Measurements from ENCODE around the gene GLRX3.
"Not testable (repeated sequence)": the region's sequence is repeated elsewhere in the genome, so short reads cannot be mapped to it uniquely, and the experiment has no call there.

GLRX3 gene

DNA sequence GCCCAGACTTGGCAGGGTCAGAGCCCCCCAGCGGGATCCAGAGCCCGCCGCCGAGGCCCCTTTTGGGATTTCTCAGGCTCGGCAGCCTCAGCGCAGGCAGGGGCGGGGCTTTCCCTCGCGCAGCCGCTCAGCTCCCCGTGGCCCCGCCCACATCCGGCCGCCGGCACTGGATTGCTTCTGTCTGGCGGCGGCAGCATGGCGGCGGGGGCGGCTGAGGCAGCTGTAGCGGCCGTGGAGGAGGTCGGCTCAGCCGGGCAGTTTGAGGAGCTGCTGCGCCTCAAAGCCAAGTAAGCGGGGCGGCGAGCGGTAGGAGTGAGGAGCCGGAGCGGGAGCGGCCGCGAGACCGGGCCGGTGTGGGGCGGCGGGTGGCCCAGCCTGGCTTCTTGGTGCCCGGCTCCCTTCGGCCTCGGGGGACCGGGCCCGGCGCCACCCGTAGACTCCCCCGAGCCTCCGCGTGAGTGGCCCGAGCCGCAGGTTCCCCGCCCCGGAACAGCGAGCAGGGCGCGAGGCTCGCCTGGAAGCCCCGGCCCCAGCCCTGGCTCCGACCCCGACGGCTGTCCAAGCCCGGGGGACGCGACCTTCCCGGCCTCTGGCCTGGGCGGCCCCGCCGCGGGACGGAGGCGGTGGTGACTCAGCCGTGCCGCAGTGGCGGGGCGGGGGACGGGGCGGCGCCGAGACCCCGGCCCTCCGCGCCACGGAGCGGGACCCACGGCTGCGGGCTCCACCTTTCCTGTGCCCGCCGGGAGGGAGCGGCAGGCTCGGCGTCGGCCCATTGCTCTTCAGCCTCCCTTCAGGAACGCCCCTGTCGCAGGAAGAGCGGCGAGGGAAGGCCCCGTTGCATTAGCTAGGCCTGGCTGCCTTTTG lies at the start of gene GLRX3:
Gene GLRX3 (plus strand): TSS at position 166 of the 864 bp plus-strand sequence. CDS start 30 bp downstream, at position 196.
- Mint-ChIP-seq H3K9me3 (no peaks in the 10 kb centered on the region), H3K27ac (peak within 1 kb of the TSS; percentile 94), H3K4me1 (ENCODE audit: low read depth) (peaks cover 48% of the 10 kb centered on the region), H3K36me3 (ENCODE audit: low read depth) (peaks cover 39% of the 10 kb centered on the region), H3K4me3 (peak within 1 kb of the TSS; percentile 89), H3K27me3 (peaks cover 13% of the 10 kb centered on the region)
- peak; percentile 93 for DNase-seq

DNA sequence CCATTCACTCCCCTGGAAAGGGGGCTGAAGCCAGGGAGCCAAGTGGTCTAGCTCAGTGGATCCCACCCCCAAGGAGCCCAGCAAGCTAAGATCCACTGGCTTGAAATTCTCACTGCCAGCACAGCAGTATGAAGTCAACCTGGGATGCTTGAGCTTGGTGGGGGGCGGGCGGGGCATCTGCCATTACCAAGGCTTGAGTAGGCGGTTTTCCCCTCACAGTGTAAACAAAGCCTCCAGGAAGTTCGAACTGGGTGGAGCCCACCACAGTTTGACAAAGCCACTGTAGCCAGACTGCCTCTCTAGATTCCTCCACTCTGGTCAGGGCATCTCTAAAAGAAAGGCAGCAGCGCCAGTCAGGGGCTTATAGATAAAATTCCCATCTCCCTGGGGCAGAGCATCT lies 45.6 kb upstream of the GLRX3 start:
- H3K4me1 Mint-ChIP-seq (ENCODE audit: low read depth); H3K27me3 Mint-ChIP-seq; H3K4me3 Mint-ChIP-seq; H3K9me3 Mint-ChIP-seq; H3K27ac Mint-ChIP-seq; DNase-seq: not testable (repeated sequence)
- H3K36me3 Mint-ChIP-seq (ENCODE audit: low read depth) = peaks cover 65% of the 10 kb centered on the region

DNA sequence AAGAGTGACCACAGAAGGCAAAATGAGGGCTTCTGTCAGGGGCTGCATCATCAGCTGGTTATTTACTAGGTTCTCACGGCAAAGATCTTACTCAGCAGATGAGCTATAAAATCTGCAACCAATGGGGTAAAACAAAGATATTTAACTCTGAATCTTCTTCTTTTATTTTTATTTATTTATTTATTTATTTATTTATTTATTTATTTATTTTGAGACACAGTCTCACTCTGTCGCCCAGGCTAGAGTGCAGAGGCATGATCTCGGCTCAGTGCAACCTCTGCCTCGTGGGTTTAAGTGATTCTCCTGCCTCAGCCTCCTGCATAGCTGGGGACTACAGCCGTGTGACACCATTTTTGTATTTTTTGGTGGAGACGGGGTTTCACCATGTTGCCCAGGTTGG lies 36.8 kb upstream of the GLRX3 start:
- peaks cover 2% of the 10 kb centered on the region for H3K4me1 Mint-ChIP-seq (ENCODE audit: low read depth)
- no peaks in the 10 kb centered on the region for H3K27me3 Mint-ChIP-seq
- H3K9me3 Mint-ChIP-seq = no peaks in the 10 kb centered on the region
- H3K27ac Mint-ChIP-seq = no peak overlapping the region
- peaks cover 46% of the 10 kb centered on the region for H3K36me3 Mint-ChIP-seq (ENCODE audit: low read depth)
- H3K4me3 Mint-ChIP-seq = no peak overlapping the region
- no peak for DNase-seq

DNA sequence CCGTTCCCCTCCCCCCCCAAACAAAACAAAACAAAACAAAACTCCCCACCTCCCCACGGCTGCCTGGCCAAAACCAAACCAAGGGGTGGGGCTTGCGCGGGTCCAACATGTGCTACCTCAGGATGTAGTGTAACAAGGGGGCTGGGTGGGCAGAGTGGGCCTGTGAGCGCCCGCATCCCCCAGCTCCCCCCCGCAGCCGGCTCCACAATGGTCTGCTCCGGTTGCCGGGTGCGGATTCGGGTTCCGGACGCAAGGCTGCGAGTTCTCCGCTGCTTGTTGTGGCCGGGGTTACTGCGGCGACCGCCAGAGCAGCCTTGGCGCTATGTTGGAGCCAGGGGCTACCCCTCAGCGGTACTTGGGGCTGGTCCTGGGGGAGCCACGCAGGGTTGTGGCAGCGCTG lies 30.5 kb upstream of the GLRX3 start:
- no peaks in the 10 kb centered on the region for H3K9me3 Mint-ChIP-seq
- H3K4me1 Mint-ChIP-seq (ENCODE audit: low read depth) = peaks cover 42% of the 10 kb centered on the region
- DNase-seq = no peak
- H3K27me3 Mint-ChIP-seq = no peaks in the 10 kb centered on the region
- H3K27ac Mint-ChIP-seq = peak overlapping the region; percentile 79
- H3K4me3 Mint-ChIP-seq = no peak overlapping the region
- H3K36me3 Mint-ChIP-seq (ENCODE audit: low read depth) = peaks cover 46% of the 10 kb centered on the region

DNA sequence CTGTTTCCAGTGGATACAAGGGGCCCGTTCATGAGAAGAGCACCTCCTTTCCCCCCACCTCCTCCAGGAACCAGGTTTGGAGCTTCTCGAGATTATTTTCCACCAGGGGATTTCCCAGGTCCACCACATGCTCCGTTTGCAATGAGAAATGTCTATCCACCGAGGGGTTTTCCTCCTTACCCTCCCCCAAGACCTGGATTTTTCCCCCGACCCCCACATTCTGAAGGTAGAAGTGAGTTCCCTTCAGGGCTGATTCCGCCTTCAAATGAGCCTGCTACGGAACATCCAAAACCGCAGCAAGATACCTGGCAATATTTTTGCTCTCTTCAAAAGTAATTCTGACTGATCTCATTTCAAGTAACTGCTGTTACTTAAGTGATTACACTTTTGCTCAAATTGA lies 28.0 kb upstream of the GLRX3 start:
- Mint-ChIP-seq H3K27ac (peak overlapping the region; percentile 79), H3K36me3 (ENCODE audit: low read depth) (peaks cover 52% of the 10 kb centered on the region), H3K4me3 (peak overlapping the region; percentile 32), H3K4me1 (ENCODE audit: low read depth) (peaks cover 56% of the 10 kb centered on the region)
- not testable (repeated sequence) for DNase-seq, H3K9me3 Mint-ChIP-seq, H3K27me3 Mint-ChIP-seq

DNA sequence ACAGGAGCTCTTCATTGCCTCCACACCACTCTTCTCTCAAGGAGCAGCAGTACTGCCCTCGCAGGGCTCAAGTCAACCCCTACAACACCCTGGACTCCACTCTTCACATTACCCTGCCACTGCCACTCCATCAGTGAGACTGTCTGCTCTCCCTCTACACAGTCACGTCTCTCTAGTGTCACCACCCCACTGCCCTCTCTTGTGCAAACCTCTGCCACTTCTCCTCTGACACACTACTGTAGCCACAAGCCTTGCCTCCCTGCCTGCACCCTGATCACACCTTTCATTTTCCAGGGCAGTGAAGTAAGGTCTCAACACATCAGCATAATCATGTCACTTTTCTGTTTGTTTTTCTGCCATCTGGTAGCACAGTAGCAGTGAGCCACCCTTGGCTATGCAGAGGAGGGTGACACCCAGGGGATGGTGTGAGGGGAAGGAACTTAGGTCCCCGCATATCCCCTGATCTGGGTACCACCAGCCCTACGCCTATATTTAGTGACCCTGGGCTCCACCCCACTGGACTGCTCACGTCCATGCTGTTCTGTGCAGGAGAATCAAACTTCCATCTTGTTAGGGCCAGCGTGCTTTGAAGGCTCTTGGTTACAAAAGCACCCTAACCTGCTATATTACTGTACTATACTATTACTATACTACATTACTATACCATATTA lies 27.1 kb upstream of the GLRX3 start:
- peaks cover 47% of the 10 kb centered on the region for H3K36me3 Mint-ChIP-seq (ENCODE audit: low read depth)
- peak overlapping the region; percentile 87 for H3K27ac Mint-ChIP-seq
- no peak for DNase-seq
- peaks cover 57% of the 10 kb centered on the region for H3K4me1 Mint-ChIP-seq (ENCODE audit: low read depth)
- H3K9me3 Mint-ChIP-seq = no peaks in the 10 kb centered on the region
- H3K4me3 Mint-ChIP-seq = peak overlapping the region; percentile 99
- H3K27me3 Mint-ChIP-seq = no peaks in the 10 kb centered on the region

DNA sequence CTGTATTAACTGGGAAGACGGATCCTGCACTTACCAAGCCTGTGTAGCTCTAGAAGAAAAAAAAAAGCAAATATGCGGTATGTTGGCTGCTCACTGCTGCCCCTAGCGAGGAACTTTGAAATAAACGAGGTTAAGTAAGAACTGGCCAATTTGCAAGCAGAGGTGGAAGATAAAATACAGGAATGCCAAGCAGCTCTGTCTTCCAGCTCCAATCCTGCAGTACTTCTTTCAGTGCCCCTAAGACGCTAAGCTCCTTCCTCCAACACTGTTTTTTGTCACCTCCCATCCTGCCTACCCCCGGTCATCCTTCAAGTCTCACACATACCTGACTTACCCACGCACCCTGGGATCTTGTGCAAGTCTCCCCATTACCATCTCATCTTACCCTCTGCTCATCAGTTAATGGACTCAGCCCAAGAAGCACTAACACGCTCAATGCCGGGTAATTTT lies 26.4 kb upstream of the GLRX3 start:
- Mint-ChIP-seq H3K36me3 (ENCODE audit: low read depth) (peaks cover 39% of the 10 kb centered on the region), H3K27ac (peak overlapping the region; percentile 100), H3K4me1 (ENCODE audit: low read depth) (peaks cover 56% of the 10 kb centered on the region)

DNA sequence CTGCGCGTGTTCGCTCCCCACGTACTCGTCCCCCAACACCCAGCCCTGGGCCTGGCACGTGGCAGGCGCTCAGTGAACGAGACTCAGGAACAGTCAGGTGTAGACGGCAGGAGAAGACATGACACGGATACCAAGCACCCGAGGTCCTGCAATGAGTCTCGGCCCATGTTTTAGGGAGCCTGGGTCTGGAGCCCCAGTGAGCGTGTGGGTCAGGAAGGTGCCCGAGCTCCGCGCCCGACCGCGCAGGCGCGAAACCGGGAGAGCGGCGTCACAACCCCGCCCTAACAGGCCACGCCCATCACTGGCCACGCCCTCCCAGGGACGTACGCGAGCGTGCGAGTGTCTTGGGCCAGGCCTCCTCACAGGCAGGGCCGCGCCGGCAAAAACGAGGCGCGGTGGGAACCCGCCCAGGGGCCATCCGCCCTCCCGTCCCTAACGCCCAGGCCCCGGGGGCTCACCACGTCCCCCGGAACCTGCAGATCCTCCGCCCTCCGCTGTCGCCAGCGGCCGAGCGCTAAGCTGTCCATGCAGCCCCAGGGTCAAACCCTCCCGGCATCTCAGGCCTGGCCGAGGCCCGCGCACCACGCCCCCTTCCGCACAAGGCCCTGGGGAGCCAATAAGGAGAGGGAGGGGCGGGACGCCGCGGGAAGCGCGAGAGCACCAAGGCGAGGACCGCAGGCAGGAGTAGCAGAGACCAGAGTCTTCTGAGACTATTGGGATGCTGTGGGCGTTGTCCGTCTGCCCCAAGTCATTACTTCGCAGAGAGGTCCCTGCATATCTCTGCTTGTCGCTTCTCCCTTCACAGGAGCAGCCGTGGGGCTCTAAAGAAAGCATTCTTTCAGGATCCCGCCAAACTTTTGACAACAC lies 25.7 kb upstream of the GLRX3 start, which contains the start of gene C10orf143:
Gene C10orf143 (minus strand): TSS at position 585 of the 867 bp plus-strand sequence. CDS start 58 bp downstream, at position 527.
- H3K36me3 Mint-ChIP-seq (ENCODE audit: low read depth) = peaks cover 39% of the 10 kb centered on the region

More for the DNA sequence above, 26.4 kb upstream of the GLRX3 start:
- DNase-seq = no peak
- Mint-ChIP-seq H3K4me3 (peak overlapping the region; percentile 99), H3K9me3 (no peaks in the 10 kb centered on the region), H3K27me3 (no peaks in the 10 kb centered on the region)

DNA sequence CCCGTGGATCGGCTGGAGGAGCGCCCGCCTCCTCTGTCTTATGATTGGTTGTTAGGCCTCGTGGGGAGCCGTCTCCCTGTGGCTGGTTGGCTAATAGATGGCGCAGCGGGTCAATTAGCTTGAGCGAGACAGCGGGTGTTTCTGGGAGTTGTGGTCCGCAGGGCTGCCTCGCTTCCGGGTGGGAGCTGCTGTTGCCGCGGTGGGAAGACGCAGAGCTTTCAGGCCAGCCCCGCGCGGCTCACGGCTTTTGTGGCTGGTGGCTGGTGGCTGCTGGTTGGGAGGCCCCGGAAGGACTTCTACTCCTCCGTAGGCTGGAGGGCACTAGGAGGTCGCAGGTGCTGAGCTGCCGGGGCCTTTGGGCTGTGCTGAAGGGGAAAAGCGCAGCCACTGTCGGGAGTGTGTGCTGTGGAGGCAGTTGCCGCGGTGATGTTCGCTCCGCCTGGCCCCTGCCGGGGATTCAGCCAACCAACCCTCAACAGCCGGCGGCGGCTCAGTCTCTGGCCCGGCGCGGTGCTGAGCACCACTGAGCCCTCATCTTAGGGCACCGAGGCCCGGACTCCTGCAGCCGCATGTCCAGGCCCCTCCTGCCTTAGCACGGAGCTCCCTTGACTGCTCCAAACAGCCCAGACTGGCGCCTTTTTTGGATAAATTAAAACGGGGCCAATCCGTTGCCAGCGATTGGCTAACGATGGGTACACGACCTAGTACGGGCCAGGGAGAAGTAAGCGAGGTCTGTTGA lies 24.9 kb upstream of the GLRX3 start:
- H3K27ac Mint-ChIP-seq = peak overlapping the region; percentile 100
- peaks cover 51% of the 10 kb centered on the region for H3K4me1 Mint-ChIP-seq (ENCODE audit: low read depth)
- no peaks in the 10 kb centered on the region for H3K27me3 Mint-ChIP-seq
- peaks cover 34% of the 10 kb centered on the region for H3K36me3 Mint-ChIP-seq (ENCODE audit: low read depth)
- DNase-seq = peak; percentile 92
- peak overlapping the region; percentile 99 for H3K4me3 Mint-ChIP-seq
- no peaks in the 10 kb centered on the region for H3K9me3 Mint-ChIP-seq

More for the DNA sequence above, 25.7 kb upstream of the GLRX3 start, which contains the start of gene C10orf143:
- peak within 1 kb of the TSS; percentile 99 for H3K4me3 Mint-ChIP-seq
- DNase-seq = peak; percentile 100
- H3K9me3 Mint-ChIP-seq = no peaks in the 10 kb centered on the region
- H3K27me3 Mint-ChIP-seq = no peaks in the 10 kb centered on the region
- peaks cover 56% of the 10 kb centered on the region for H3K4me1 Mint-ChIP-seq (ENCODE audit: low read depth)
- H3K27ac Mint-ChIP-seq = peak within 1 kb of the TSS; percentile 100

DNA sequence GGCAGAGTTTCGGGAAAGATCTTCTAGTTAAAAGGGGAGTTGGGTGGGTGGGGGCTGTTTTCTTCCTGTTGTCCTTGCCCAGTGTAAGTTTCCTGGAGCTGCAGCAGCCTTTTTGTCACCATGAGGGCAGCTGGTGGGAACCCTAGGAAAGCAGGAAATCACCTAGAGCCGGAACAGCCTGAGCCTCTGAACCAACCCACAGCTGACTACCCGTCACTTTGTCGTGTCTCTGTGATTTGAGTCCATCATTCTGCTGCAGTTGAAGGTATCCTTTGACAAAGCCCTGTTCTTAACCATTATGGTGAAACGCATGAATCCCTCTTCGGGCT lies 24.4 kb upstream of the GLRX3 start:
- DNase-seq = no peak
- H3K9me3 Mint-ChIP-seq = no peaks in the 10 kb centered on the region
- peak overlapping the region; percentile 100 for H3K27ac Mint-ChIP-seq
- peak overlapping the region; percentile 99 for H3K4me3 Mint-ChIP-seq
- H3K27me3 Mint-ChIP-seq = no peaks in the 10 kb centered on the region
- peaks cover 29% of the 10 kb centered on the region for H3K36me3 Mint-ChIP-seq (ENCODE audit: low read depth)
- H3K4me1 Mint-ChIP-seq (ENCODE audit: low read depth) = peaks cover 46% of the 10 kb centered on the region

DNA sequence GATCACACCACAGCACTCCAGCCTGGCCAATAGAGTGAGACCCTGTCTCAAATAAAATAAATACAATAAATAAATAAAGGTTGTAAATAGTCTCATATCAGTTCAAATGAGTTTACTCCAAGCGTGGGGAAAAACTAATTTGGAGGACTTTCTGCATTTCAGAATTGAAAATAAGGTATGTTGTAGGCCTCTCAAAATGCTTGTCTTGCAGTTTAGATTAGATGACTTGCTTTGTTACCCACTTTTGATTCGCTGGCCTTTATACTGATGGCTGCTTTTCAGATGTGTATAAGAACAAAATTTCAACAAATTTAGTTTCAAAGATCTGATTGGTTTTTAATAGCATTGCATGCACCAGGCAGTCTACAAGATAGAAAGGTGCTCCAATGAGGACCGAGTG lies 23.4 kb upstream of the GLRX3 start:
- peaks cover 29% of the 10 kb centered on the region for H3K36me3 Mint-ChIP-seq (ENCODE audit: low read depth)
- peak overlapping the region; percentile 99 for H3K4me3 Mint-ChIP-seq
- H3K27ac Mint-ChIP-seq = no peak overlapping the region
- H3K9me3 Mint-ChIP-seq = peaks cover 4% of the 10 kb centered on the region
- H3K4me1 Mint-ChIP-seq (ENCODE audit: low read depth) = peaks cover 36% of the 10 kb centered on the region
- no peaks in the 10 kb centered on the region for H3K27me3 Mint-ChIP-seq
- DNase-seq = no peak

DNA sequence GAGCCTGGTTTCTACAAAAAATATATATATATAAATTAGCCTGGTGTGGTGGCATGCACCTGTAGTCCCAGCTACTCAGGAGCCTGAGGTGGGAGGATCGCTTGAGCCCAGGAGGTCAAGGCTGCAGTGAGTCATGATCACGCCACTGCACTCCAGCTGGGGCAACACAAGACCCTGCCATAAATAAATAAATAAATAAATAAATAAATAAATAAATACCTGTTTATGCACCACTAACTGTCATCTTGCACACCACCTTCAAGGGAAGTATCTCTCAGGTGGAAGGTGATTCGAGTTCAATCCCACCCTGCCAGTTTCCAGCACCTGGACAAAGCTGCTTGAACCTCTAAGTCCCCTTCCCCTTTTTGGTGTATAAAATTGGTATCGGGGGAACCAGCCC lies 19.2 kb upstream of the GLRX3 start:
- H3K27me3 Mint-ChIP-seq; H3K36me3 Mint-ChIP-seq (ENCODE audit: low read depth); DNase-seq; H3K9me3 Mint-ChIP-seq; H3K4me3 Mint-ChIP-seq; H3K27ac Mint-ChIP-seq: not testable (repeated sequence)
- peaks cover 11% of the 10 kb centered on the region for H3K4me1 Mint-ChIP-seq (ENCODE audit: low read depth)

DNA sequence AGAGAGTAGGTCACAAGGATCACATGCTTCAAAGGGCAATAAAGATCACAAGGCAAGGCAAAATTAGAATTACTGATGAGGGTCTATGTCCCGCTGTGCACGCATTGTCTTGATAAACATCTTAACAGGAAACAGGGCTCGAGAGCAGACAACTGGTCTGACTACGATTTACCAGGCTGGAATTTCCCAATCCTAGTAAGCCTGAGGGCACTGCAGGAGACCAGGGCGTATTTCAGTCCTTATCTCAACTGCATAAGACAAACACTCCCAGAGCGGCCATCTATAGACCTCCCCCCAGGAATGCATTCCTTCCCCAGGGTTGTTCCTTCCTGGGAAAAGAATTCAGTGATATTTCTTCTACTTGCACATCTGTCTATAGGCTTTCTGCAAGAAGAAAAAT lies 18.7 kb upstream of the GLRX3 start:
- H3K9me3 Mint-ChIP-seq; H3K36me3 Mint-ChIP-seq (ENCODE audit: low read depth); H3K4me1 Mint-ChIP-seq (ENCODE audit: low read depth); H3K27ac Mint-ChIP-seq; H3K4me3 Mint-ChIP-seq; DNase-seq; H3K27me3 Mint-ChIP-seq: not testable (repeated sequence)
